Neural progenitor cell (in vitro differentiated cells): ENCODE results near the gene E2F1.

ENCODE experiments used
- EZH2 ChIP-seq: fragments of 200-600 bp; sonication (generic); IDR thresholded peaks from 2 replicates; pipeline ENCODE4 v1.6.1; 2017; ENCODE audit warnings: antibody characterized with exemption, mild to moderate bottlenecking, moderate library complexity
- EZH2phosphoT487 ChIP-seq: fragments of 200-600 bp; sonication (generic); IDR thresholded peaks from 2 replicates; pipeline ENCODE4 v1.6.1; 2017; ENCODE audit warnings: antibody characterized with exemption
- TF ChIP-seq, protein P1 (sequence below): fragments of 200-600 bp; sonication (generic); IDR thresholded peaks from 2 replicates; pipeline ENCODE4 v1.5.1; 2017; ENCODE audit warnings: antibody characterized with exemption, mild to moderate bottlenecking

DNA sequence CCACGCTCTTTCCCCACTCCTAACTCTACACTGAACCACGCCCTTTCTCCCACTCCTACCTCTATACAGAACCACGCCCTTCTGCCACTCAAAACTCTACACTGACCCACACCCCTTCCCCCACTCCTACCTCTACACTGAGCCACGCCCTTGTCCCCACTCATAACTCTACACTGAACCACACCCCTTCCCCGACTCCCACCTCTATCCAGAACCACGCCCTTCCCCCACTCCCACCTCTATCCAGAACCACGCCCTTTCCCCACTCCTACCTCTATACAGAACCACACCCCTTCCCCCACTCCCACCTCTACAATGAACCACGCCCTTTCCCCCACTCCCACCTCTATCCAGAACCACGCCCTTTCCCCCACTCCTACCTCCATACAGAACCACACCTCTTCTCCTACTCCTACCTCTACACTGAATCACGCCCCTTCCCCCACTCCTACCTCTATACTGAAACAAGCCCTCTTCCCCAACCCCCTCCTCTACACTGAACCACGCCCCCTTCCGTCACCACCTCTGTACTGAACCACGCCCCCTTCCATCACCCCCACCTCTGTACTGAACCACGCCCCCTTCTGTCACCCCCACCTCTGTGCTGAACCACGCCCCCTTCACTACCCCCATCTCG is 23.8 kb upstream of the E2F1 start:
- TF ChIP-seq, protein P1, sequence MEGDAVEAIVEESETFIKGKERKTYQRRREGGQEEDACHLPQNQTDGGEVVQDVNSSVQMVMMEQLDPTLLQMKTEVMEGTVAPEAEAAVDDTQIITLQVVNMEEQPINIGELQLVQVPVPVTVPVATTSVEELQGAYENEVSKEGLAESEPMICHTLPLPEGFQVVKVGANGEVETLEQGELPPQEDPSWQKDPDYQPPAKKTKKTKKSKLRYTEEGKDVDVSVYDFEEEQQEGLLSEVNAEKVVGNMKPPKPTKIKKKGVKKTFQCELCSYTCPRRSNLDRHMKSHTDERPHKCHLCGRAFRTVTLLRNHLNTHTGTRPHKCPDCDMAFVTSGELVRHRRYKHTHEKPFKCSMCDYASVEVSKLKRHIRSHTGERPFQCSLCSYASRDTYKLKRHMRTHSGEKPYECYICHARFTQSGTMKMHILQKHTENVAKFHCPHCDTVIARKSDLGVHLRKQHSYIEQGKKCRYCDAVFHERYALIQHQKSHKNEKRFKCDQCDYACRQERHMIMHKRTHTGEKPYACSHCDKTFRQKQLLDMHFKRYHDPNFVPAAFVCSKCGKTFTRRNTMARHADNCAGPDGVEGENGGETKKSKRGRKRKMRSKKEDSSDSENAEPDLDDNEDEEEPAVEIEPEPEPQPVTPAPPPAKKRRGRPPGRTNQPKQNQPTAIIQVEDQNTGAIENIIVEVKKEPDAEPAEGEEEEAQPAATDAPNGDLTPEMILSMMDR, result no peak
- TF ChIP-seq EZH2 (no peak), EZH2phosphoT487 (no peak)
